Astrocyte (in vitro differentiated cells and primary cell): Measurements from ENCODE around the gene TRAM2. TPM values are rescaled to one million over a fixed set of nuclear protein-coding genes. Genes with fewer than 3 reads are reported as not detected.
A peak's percentile ranks its signal among the peaks of the same experiment; 100 is the strongest.

ENCODE experiments used
- DNase-seq: peaks from one replicate; pipeline ENCODE4 v3.0.0-alpha.2; 2010; ENCODE audit warnings: low read depth
- FAIRE-seq: peaks from 2 replicates; lab custom pipeline; 2011; peaks lifted over from hg19 to GRCh38; lab: Jason Lieb, UNC
- H2AFZ ChIP-seq: 2 replicates; pipeline ENCODE4 v1.6.0; 2012; ENCODE audit warnings: low read depth, low read length, inconsistent platforms
- H3K27ac ChIP-seq: 2 replicates; pipeline ENCODE4 v1.5.1; 2011; ENCODE audit warnings: low read depth, low read length, inconsistent platforms
- H3K27me3 ChIP-seq: 2 replicates; pipeline ENCODE4 v1.6.0; 2011; ENCODE audit warnings: low read length, inconsistent platforms; ENCODE audit not compliant: insufficient read depth
- H3K36me3 ChIP-seq: 2 replicates; pipeline ENCODE4 v1.5.1; 2011; ENCODE audit warnings: low read length, inconsistent platforms; ENCODE audit not compliant: insufficient read depth
- H3K4me1 ChIP-seq: 2 replicates; pipeline ENCODE4 v1.5.1; 2011; ENCODE audit warnings: low read length, inconsistent platforms; ENCODE audit not compliant: insufficient read depth
- H3K4me2 ChIP-seq: 2 replicates; pipeline ENCODE4 v1.6.0; 2012; ENCODE audit warnings: low read length, inconsistent platforms
- H3K4me3 ChIP-seq: 2 replicates; pipeline ENCODE4 v1.5.1; 2011; ENCODE audit warnings: low read depth, mild to moderate bottlenecking, low read length, inconsistent platforms; ENCODE audit not compliant: insufficient read depth
- H3K79me2 ChIP-seq: 2 replicates; pipeline ENCODE4 v1.6.0; 2012; ENCODE audit warnings: mild to moderate bottlenecking, low read length, inconsistent platforms; ENCODE audit not compliant: insufficient read depth
- H3K9ac ChIP-seq: 2 replicates; pipeline ENCODE4 v1.6.0; 2012; ENCODE audit warnings: mild to moderate bottlenecking, low read length, inconsistent platforms
- H3K9me3 ChIP-seq: 2 replicates; pipeline ENCODE4 v1.5.1; 2012; ENCODE audit warnings: low read depth, mild to moderate bottlenecking, low read length, inconsistent platforms; ENCODE audit not compliant: insufficient read depth
- H4K20me1 ChIP-seq: 2 replicates; pipeline ENCODE4 v1.6.0; 2012; ENCODE audit warnings: low read length, inconsistent platforms; ENCODE audit not compliant: insufficient read depth
- H3K27ac Mint-ChIP-seq: one replicate; pipeline ENCODE4 v1.8.0; 2021; ENCODE audit warnings: mild to moderate bottlenecking, mixed read lengths; ENCODE audit not compliant: unreplicated experiment
- H3K27me3 Mint-ChIP-seq: one replicate; pipeline ENCODE4 v1.8.0; 2021; ENCODE audit warnings: low read depth, mixed read lengths; ENCODE audit not compliant: unreplicated experiment
- H3K36me3 Mint-ChIP-seq: one replicate; pipeline ENCODE4 v1.8.0; 2021; ENCODE audit warnings: low read depth, mixed read lengths; ENCODE audit not compliant: unreplicated experiment
- H3K4me1 Mint-ChIP-seq: one replicate; pipeline ENCODE4 v1.8.0; 2021; ENCODE audit warnings: low read depth, mixed read lengths; ENCODE audit not compliant: unreplicated experiment
- H3K4me3 Mint-ChIP-seq: one replicate; pipeline ENCODE4 v1.8.0; 2021; ENCODE audit warnings: mild to moderate bottlenecking, moderate library complexity, mixed read lengths; ENCODE audit not compliant: unreplicated experiment
- H3K9me3 Mint-ChIP-seq: one replicate; pipeline ENCODE4 v1.8.0; 2021; ENCODE audit warnings: mild to moderate bottlenecking, mixed read lengths; ENCODE audit not compliant: unreplicated experiment
- CTCF ChIP-seq: IDR thresholded peaks from 2 replicates; pipeline ENCODE4 v1.5.1; 2011; ENCODE audit warnings: low read depth, mild to moderate bottlenecking, inconsistent platforms, low read length, moderate library complexity; ENCODE audit not compliant: insufficient read depth
- EZH2 ChIP-seq: IDR thresholded peaks from 2 replicates; pipeline ENCODE4 v1.6.1; 2012; ENCODE audit warnings: mild to moderate bottlenecking, low read length, inconsistent platforms; ENCODE audit not compliant: insufficient read depth
- total RNA-seq: library from RNA; stranded (reverse); gene quantifications from 2 replicates; pipeline ENCODE4 v1.2.1, GENCODE V29; 2021

TRAM2 gene
- total RNA-seq, 1 donor from 2014 or later, result 93.4 TPM

GRCh38 chr6:52513464-52513863, 63.4 kb downstream of the TRAM2 start:
- H3K36me3 ChIP-seq, result peaks cover 52% of the 10 kb centered on the region
- H2AFZ ChIP-seq, result no peak overlapping the region
- no peak overlapping the region for H3K9ac ChIP-seq
- FAIRE-seq (no peak), DNase-seq (no peak)
- H3K27me3 ChIP-seq, result no peaks in the 10 kb centered on the region
- peaks cover 39% of the 10 kb centered on the region for H3K36me3 Mint-ChIP-seq
- H3K9me3 ChIP-seq, result no peaks in the 10 kb centered on the region
- no peaks in the 10 kb centered on the region for H4K20me1 ChIP-seq
- peak overlapping the region; percentile 93 for H3K27ac ChIP-seq
- H3K9me3 Mint-ChIP-seq, result no peaks in the 10 kb centered on the region
- H3K27me3 Mint-ChIP-seq, result no peaks in the 10 kb centered on the region
- H3K4me1 ChIP-seq, result peaks cover 86% of the 10 kb centered on the region
- no peak overlapping the region for H3K4me2 ChIP-seq
- H3K79me2 ChIP-seq, result peaks cover 36% of the 10 kb centered on the region
- peaks cover 88% of the 10 kb centered on the region for H3K4me1 Mint-ChIP-seq
- TF ChIP-seq CTCF (no peak), EZH2 (no peak)
- H3K4me3 ChIP-seq, result no peak overlapping the region
- peak overlapping the region; percentile 98 for H3K27ac Mint-ChIP-seq
- no peak overlapping the region for H3K4me3 Mint-ChIP-seq

GRCh38 chr6:52512199-52512598, 64.7 kb downstream of the TRAM2 start:
- Histone ChIP-seq H3K27ac (peak overlapping the region; percentile 93), H3K79me2 (peaks cover 33% of the 10 kb centered on the region), H4K20me1 (no peaks in the 10 kb centered on the region), H3K27me3 (no peaks in the 10 kb centered on the region), H3K9ac (peak overlapping the region; percentile 79), H3K36me3 (peaks cover 64% of the 10 kb centered on the region), H3K4me2 (peak overlapping the region; percentile 66), H3K9me3 (no peaks in the 10 kb centered on the region), H3K4me1 (peaks cover 80% of the 10 kb centered on the region), H2AFZ (no peak overlapping the region), H3K4me3 (no peak overlapping the region)
- peaks cover 76% of the 10 kb centered on the region for H3K4me1 Mint-ChIP-seq
- no peak for TF ChIP-seq EZH2
- no peak for TF ChIP-seq CTCF
- H3K27me3 Mint-ChIP-seq, result no peaks in the 10 kb centered on the region
- peak overlapping the region; percentile 91 for H3K27ac Mint-ChIP-seq
- peaks cover 51% of the 10 kb centered on the region for H3K36me3 Mint-ChIP-seq
- DNase-seq (peak; percentile 85), FAIRE-seq (peak; percentile 13)
- H3K4me3 Mint-ChIP-seq, result no peak overlapping the region
- no peaks in the 10 kb centered on the region for H3K9me3 Mint-ChIP-seq

- no peak overlapping the region for H2AFZ ChIP-seq
- H3K27ac Mint-ChIP-seq, result peak overlapping the region; percentile 91
- no peaks in the 10 kb centered on the region for H3K9me3 Mint-ChIP-seq
- peaks cover 65% of the 10 kb centered on the region for H3K36me3 ChIP-seq
- H3K4me1 ChIP-seq, result peaks cover 74% of the 10 kb centered on the region
- H3K9ac ChIP-seq, result peak overlapping the region; percentile 79
- no peaks in the 10 kb centered on the region for H4K20me1 ChIP-seq
- peaks cover 55% of the 10 kb centered on the region for H3K36me3 Mint-ChIP-seq
- H3K4me3 Mint-ChIP-seq, result no peak overlapping the region
- DNase-seq, result peak; percentile 58
- H3K79me2 ChIP-seq, result peaks cover 28% of the 10 kb centered on the region
- peaks cover 75% of the 10 kb centered on the region for H3K4me1 Mint-ChIP-seq
- no peaks in the 10 kb centered on the region for H3K27me3 Mint-ChIP-seq
- no peak overlapping the region for H3K4me3 ChIP-seq
- H3K27ac ChIP-seq, result peak overlapping the region; percentile 93
- FAIRE-seq, result no peak
- TF ChIP-seq CTCF (no peak), EZH2 (no peak)
- H3K9me3 ChIP-seq, result no peaks in the 10 kb centered on the region
- no peaks in the 10 kb centered on the region for H3K27me3 ChIP-seq
- H3K4me2 ChIP-seq, result peak overlapping the region; percentile 66
Observed at GRCh38 chr6:52511572-52512151, 65.2 kb downstream of the TRAM2 start.
